HepG2 (cell line): ENCODE data around the gene KTI12. TPM values are rescaled to one million over a fixed set of nuclear protein-coding genes. Genes with fewer than 3 reads are reported as not detected.
A peak's percentile ranks its signal among the peaks of the same experiment; 100 is the strongest.

Source experiments
- ATAC-seq: fragments of 200-7000 bp; cut with Tn5 transposase; 3 replicates; pipeline ENCODE4 v1.9.1; 2020; ENCODE audit warnings: mild to moderate bottlenecking, moderate library complexity
- BruUV-seq: library from RNA; stranded (reverse); fragments of 400-500 nt; replicated peaks from 2 replicates; lab custom pipeline; 2021; lab: Mats Ljungman, UMichigan
- CTCF ChIA-PET: fragments of 300-600 bp; formaldehyde crosslinking; extraction: SDS; loops from one replicate; lab custom pipeline; 2021; ENCODE audit warnings: low total read pairs, inconsistent platforms, low intra/inter-chr PET ratio; lab: Yijun Ruan, JAX
- POLR2A ChIA-PET: fragments of 350-600 bp; sonication (Branson Sonifier 250); formaldehyde crosslinking; loops from one replicate; lab custom pipeline; 2020; ENCODE audit warnings: antibody characterized with exemption, inconsistent platforms; lab: Yijun Ruan, JAX
- DNase-seq: peaks from one replicate; pipeline ENCODE4 v3.0.0-alpha.2; 2015; ENCODE audit warnings: low spot score
- FAIRE-seq: peaks from 3 replicates; lab custom pipeline; 2011; peaks lifted over from hg19 to GRCh38; lab: Jason Lieb, UNC
- H2AFZ ChIP-seq: one replicate; pipeline ENCODE4 v1.6.1; 2011; ENCODE audit warnings: low read length, inconsistent platforms
- H3K27ac ChIP-seq: fragments of 300-600 bp; 3 replicates; pipeline ENCODE4 v1.8.0; 2011; ENCODE audit warnings: mixed run types, mild to moderate bottlenecking, mixed read lengths, low read length, inconsistent platforms; ENCODE audit not compliant: insufficient read depth; ENCODE audit errors: extremely low read length
- H3K27me3 ChIP-seq, 2 experiments: fragments of 200-600 bp in 1 of 2; 2 replicates in 1 of 2; 3 replicates in 1 of 2; pipeline versions ENCODE4 v1.6.0 to v1.8.0; 2011; ENCODE audit warnings: low read length in 2 of 2, mild to moderate bottlenecking in 2 of 2, moderate library complexity in 2 of 2, inconsistent platforms in 1 of 2; ENCODE audit not compliant: insufficient read depth in 2 of 2, control insufficient read depth in 1 of 2
- H3K36me3 ChIP-seq, 2 experiments: fragments of 200-600 bp in 1 of 2; replicated peaks in 1 of 2; 2 replicates in 1 of 2; 3 replicates in 1 of 2; pipeline versions ENCODE4 v1.5.1 to v1.8.0; 2011; ENCODE audit warnings: low read length in 2 of 2, inconsistent platforms in 1 of 2; ENCODE audit not compliant: insufficient read depth in 2 of 2, control insufficient read depth in 1 of 2
- H3K4me1 ChIP-seq: 2 replicates; pipeline ENCODE4 v1.5.1; 2012; ENCODE audit warnings: low read length, inconsistent platforms; ENCODE audit not compliant: insufficient read depth
- H3K4me2 ChIP-seq: 2 replicates; pipeline ENCODE4 v1.6.0; 2011; ENCODE audit warnings: low read depth, low read length, inconsistent platforms
- H3K4me3 ChIP-seq, 3 experiments: fragments of 200-600 bp in 1 of 3; sonication (generic), shearing (Covaris generic) in 1 of 3; replicated peaks in 1 of 3; 2 replicates each; pipeline ENCODE4 v1.5.1; 2011 to 2016; ENCODE audit warnings: low read length in 3 of 3, inconsistent platforms in 2 of 3, low read depth in 2 of 3, mild to moderate bottlenecking in 2 of 3, control low read depth in 1 of 3, mixed read lengths in 1 of 3; ENCODE audit not compliant: insufficient read depth in 1 of 3
- H3K79me2 ChIP-seq: one replicate; pipeline ENCODE4 v1.6.1; 2011; ENCODE audit warnings: low read length, inconsistent platforms; ENCODE audit not compliant: insufficient read depth
- H3K9ac ChIP-seq: 2 replicates; pipeline ENCODE4 v1.6.0; 2011; ENCODE audit warnings: mild to moderate bottlenecking, low read depth, low read length, inconsistent platforms; ENCODE audit not compliant: insufficient read depth
- H3K9me3 ChIP-seq: 2 replicates; pipeline ENCODE4 v1.5.1; 2012; ENCODE audit warnings: mild to moderate bottlenecking, low read length
- H4K20me1 ChIP-seq: 2 replicates; pipeline ENCODE4 v1.6.0; 2011; ENCODE audit warnings: inconsistent platforms, mild to moderate bottlenecking, low read length, moderate library complexity; ENCODE audit not compliant: insufficient read depth
- HOXA9 ChIP-seq: sonication (generic); formaldehyde crosslinking; IDR thresholded peaks from 2 replicates; pipeline ENCODE4 v1.8.1; 2022; ENCODE audit warnings: missing genetic modification reagents, mild to moderate bottlenecking, moderate library complexity, borderline replicate concordance
- JUND ChIP-seq: sonication (generic); formaldehyde crosslinking; IDR thresholded peaks from 2 replicates; pipeline ENCODE4 v1.8.0; 2022; ENCODE audit warnings: mild to moderate bottlenecking, missing genetic modification reagents
- KDM6A ChIP-seq: IDR thresholded peaks from 2 replicates; pipeline ENCODE4 v1.6.1; 2016; ENCODE audit warnings: low read depth
- TCF7 ChIP-seq: sonication (generic); IDR thresholded peaks from 2 replicates; pipeline ENCODE4 v1.6.1; 2016; ENCODE audit warnings: antibody characterized with exemption, low read depth
- THAP7 ChIP-seq: sonication (generic); formaldehyde crosslinking; IDR thresholded peaks from 2 replicates; pipeline ENCODE4 v1.8.1; 2023; ENCODE audit warnings: mild to moderate bottlenecking, missing genetic modification reagents
- ZNF33A ChIP-seq: sonication (generic); formaldehyde crosslinking; IDR thresholded peaks from 2 replicates; pipeline ENCODE4 v1.5.1; 2020; ENCODE audit warnings: missing genetic modification reagents, mild to moderate bottlenecking, moderate library complexity, borderline replicate concordance
- in situ Hi-C: cut with HindIII; loops from 2 replicates; pipeline ENCODE4 v1.10.0; 2017; ENCODE audit warnings: low pct_unique_long_range_greater_than_20kb; ENCODE audit not compliant: extremely low pct_ligation_motif_present
- intact Hi-C: fragments of 100-400 bp; cut with micrococcal nuclease; formaldehyde crosslinking; loops from one replicate; pipeline ENCODE4 v1.10.0; 2022; ENCODE audit not compliant: unreplicated experiment
- polyA plus RNA-seq, 8 experiments: library from polyadenylated mRNA; depleted of rRNA in 3 of 8; stranded (reverse) in 7 of 8; unstranded in 1 of 8; fragments of >200 nt; fragmentation: Illumina TruSeq in 4 of 8; extraction: Trizol in 4 of 8; gene quantifications; 2 replicates each; pipeline versions ENCODE4 v1.2.1 to v1.2.3, GENCODE V29; 2011 to 2016; ENCODE audit warnings: low read depth in 4 of 8, missing spikeins in 1 of 8, mixed read lengths in 1 of 8; ENCODE audit not compliant: insufficient read depth in 1 of 8
- total RNA-seq, 5 experiments: library from RNA; depleted of rRNA; stranded (reverse); fragments of >200 nt; fragmentation: Illumina TruSeq; extraction: Trizol; gene quantifications; 2 replicates each; pipeline ENCODE4 v1.2.3, GENCODE V29; 2016; ENCODE audit warnings: low read depth in 1 of 5
- TF ChIP-seq, protein P1 (sequence below): sonication (generic); formaldehyde crosslinking; IDR thresholded peaks from 2 replicates; pipeline ENCODE4 v1.8.0; 2022; ENCODE audit warnings: mild to moderate bottlenecking, missing genetic modification reagents; ENCODE audit not compliant: insufficient replicate concordance

The KTI12 gene
- total and polyA plus RNA-seq, 2 of the 13 experiments (the other 11 are each of a cell fraction or from before 2014, with no cell fraction given), result 7.4 to 10.2 TPM

DNA sequence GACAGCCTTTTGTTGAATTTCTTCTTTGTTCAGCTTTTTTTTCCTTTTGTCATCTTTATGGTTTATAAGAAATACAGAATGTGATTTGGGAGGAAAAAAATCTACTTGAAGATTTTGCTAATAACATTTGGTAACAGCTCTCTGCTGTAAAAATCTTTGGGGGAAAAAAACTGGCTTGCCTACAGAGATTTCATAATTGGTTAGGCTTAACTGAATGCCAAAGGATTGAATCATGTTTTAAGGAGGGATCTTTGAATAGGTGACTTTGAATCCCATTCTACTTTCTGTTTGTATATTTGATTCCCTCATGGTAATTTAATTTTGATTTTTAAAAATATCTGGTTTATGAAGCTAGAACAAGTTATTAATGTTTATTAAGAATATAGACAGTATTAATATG lies 25.7 kb upstream of the KTI12 start:
- Histone ChIP-seq H3K27me3 (no peaks in the 10 kb centered on the region; a peak in 1 of 5 replicates), H2AFZ (no peak overlapping the region), H3K9me3 (no peaks in the 10 kb centered on the region), H3K27ac (no peak overlapping the region), H3K36me3 (peaks cover 12 to 33% of the 10 kb centered on the region in 2 experiments), H3K9ac (no peak overlapping the region), H4K20me1 (peaks cover 36% of the 10 kb centered on the region), H3K4me3 (no peak overlapping the region), H3K79me2 (peaks cover 74% of the 10 kb centered on the region), H3K4me2 (peak overlapping the region; percentile 40), H3K4me1 (peaks cover 43% of the 10 kb centered on the region)
- no peak for TF ChIP-seq KDM6A (CRISPR knock-in tag)
- TF ChIP-seq, protein P1, sequence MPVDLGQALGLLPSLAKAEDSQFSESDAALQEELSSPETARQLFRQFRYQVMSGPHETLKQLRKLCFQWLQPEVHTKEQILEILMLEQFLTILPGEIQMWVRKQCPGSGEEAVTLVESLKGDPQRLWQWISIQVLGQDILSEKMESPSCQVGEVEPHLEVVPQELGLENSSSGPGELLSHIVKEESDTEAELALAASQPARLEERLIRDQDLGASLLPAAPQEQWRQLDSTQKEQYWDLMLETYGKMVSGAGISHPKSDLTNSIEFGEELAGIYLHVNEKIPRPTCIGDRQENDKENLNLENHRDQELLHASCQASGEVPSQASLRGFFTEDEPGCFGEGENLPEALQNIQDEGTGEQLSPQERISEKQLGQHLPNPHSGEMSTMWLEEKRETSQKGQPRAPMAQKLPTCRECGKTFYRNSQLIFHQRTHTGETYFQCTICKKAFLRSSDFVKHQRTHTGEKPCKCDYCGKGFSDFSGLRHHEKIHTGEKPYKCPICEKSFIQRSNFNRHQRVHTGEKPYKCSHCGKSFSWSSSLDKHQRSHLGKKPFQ (CRISPR knock-in tag), result no peak
- TF ChIP-seq HOXA9 (CRISPR knock-in tag), result no peak
- TF ChIP-seq TCF7, result no peak
- no peak for TF ChIP-seq ZNF33A (CRISPR knock-in tag)
- no peak for TF ChIP-seq THAP7 (CRISPR knock-in tag)
- TF ChIP-seq JUND (CRISPR knock-in tag), result no peak
- ChIA-PET CTCF (no interaction called here), POLR2A (interaction anchor here (1.6 kb wide), 1 partner anchor 21 kb away, joined by 11 read pairs; no protein-coding TSS in a partner anchor)
- intact Hi-C loops, result no loop called here
- in situ Hi-C loops, result no loop called here
- ATAC-seq (no peak), FAIRE-seq (no peak), DNase-seq (no peak)
- no TSS peak for BruUV-seq
